K562 (cell line): ENCODE data around the gene ARHGEF4.

Experiments used
- ARNT ChIP-seq, 2 experiments: fragments of 450-650 bp; IDR thresholded peaks; 2 replicates each; pipeline ENCODE4 v1.6.1; 2016; ENCODE audit warnings: mild to moderate bottlenecking in 1 of 2
- POLR2A ChIP-seq: fragments of 450-650 bp; conservative IDR thresholded peaks from 2 replicates; pipeline ENCODE4 v1.6.1; 2016
- SETDB1 ChIP-seq: IDR thresholded peaks from one replicate; pipeline ENCODE4 v1.6.1; 2012; ENCODE audit warnings: low read length, control low read depth, inconsistent platforms
- TAF15 ChIP-seq: fragments of 200-400 bp; formaldehyde crosslinking; IDR thresholded peaks from 2 replicates; pipeline ENCODE4 v1.6.1; 2017; ENCODE audit warnings: mild to moderate bottlenecking, low read depth, low read length, moderate library complexity
- ZNF445 ChIP-seq: fragments of 250-450 bp; sonication (Bioruptor Pico); IDR thresholded peaks from 2 replicates; pipeline ENCODE4 v1.4.0; 2020; ENCODE audit warnings: low read depth, mild to moderate bottlenecking, moderate library complexity
- TF ChIP-seq, protein P1 (sequence below), 3 experiments: IDR thresholded peaks in 2 of 3; conservative IDR thresholded peaks in 1 of 3; 2 replicates each; pipeline ENCODE4 v1.5.1; 2011 to 2012; ENCODE audit warnings: low read length in 3 of 3, mild to moderate bottlenecking in 3 of 3, control low read depth in 2 of 3, improper control_type of control experiment in 1 of 3, inconsistent platforms in 1 of 3, low read depth in 1 of 3, mixed read lengths in 1 of 3, moderate library complexity in 1 of 3; ENCODE audit not compliant: insufficient read depth in 2 of 3

DNA sequence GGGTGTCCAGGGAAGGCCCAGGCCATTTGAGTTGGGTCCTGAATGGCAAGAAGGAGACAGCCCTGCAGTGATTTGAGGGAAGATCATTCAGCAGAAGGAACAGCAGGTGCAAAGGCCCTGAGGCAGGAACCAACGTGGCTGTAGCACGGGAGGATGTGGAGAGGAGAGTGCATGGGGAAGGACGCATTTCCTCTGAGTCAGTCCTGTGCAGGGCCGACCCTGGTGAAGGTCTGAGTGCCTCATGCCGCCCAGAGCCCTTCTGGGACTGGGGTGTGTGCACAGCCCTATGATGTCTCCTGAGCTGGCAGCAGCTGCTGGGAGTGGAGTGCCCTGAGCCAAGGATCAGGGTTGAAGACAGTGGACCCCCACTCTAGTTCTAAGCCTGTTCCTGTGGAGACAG, 17.9 kb upstream of the ARHGEF4 start:
- TF ChIP-seq POLR2A (no peak), TAF15 (no peak), SETDB1 (no peak), ZNF445 (no peak), ARNT (IDR thresholded peaks at IDR 0.05) (no peak)
- TF ChIP-seq, protein P1, sequence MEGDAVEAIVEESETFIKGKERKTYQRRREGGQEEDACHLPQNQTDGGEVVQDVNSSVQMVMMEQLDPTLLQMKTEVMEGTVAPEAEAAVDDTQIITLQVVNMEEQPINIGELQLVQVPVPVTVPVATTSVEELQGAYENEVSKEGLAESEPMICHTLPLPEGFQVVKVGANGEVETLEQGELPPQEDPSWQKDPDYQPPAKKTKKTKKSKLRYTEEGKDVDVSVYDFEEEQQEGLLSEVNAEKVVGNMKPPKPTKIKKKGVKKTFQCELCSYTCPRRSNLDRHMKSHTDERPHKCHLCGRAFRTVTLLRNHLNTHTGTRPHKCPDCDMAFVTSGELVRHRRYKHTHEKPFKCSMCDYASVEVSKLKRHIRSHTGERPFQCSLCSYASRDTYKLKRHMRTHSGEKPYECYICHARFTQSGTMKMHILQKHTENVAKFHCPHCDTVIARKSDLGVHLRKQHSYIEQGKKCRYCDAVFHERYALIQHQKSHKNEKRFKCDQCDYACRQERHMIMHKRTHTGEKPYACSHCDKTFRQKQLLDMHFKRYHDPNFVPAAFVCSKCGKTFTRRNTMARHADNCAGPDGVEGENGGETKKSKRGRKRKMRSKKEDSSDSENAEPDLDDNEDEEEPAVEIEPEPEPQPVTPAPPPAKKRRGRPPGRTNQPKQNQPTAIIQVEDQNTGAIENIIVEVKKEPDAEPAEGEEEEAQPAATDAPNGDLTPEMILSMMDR (IDR thresholded peaks at IDR 0.05 in 2 of 3, conservative IDR thresholded peaks at IDR 0.05 in 1 of 3; ENCODE audit: insufficient read depth in 2 of 3, low read depth in 1 of 3, low read length in 3 of 3): no peak
